GM19452 (cell line): ENCODE results near the gene DPPA3.
"Not testable (repeated sequence)": the region's sequence is repeated elsewhere in the genome, so short reads cannot be mapped to it uniquely, and the experiment has no call there.

Experiments used
- ATAC-seq: cut with Tn5 transposase; IDR thresholded peaks from one replicate; pipeline ENCODE4 v1.9.1; 2021; ENCODE audit not compliant: unreplicated experiment

DPPA3 gene

GRCh38 chr12:7729746-7730145, 18.5 kb downstream of the DPPA3 start:
- ATAC-seq = no peak

GRCh38 chr12:7730984-7731383, 19.8 kb downstream of the DPPA3 start:
- ATAC-seq = not testable (repeated sequence)

DNA sequence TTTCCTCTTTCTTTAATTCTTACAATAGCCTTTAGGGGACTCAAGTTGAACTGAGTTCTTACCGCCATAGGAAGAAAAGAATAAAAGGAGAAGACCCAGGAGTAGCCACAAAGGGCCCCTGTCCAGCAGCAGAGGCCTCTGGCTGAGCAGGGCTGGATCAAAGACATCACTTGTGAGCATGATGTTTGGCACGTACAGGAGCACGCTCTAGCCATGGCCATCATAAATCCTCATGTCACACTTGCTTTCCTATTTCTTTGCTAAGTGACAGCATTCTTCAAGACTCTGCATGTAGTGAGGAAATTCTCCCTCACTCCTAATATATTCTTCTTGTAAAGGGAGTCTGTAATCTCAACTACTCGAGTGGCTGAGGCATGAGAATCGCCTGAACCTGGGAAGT, 20.3 kb downstream of the DPPA3 start:
- no peak for ATAC-seq

- no peak for ATAC-seq
These were observed 21.8 kb downstream of the DPPA3 start for GRCh38 chr12:7732993-7733392.

- no peak for ATAC-seq
These were observed 36.0 kb downstream of the DPPA3 start, which contains the start of gene CLEC4C for GRCh38 chr12:7747246-7747645. Gene CLEC4C (minus strand): TSS chr12:7747375. CDS start chr12:7747348, 27 bp downstream.

- ATAC-seq = no peak
These were observed 37.6 kb downstream of the DPPA3 start for GRCh38 chr12:7748852-7749251.

GRCh38 chr12:7749442-7749841, 38.2 kb downstream of the DPPA3 start:
- no peak for ATAC-seq

GRCh38 chr12:7750350-7750749, 39.1 kb downstream of the DPPA3 start:
- no peak for ATAC-seq

DNA sequence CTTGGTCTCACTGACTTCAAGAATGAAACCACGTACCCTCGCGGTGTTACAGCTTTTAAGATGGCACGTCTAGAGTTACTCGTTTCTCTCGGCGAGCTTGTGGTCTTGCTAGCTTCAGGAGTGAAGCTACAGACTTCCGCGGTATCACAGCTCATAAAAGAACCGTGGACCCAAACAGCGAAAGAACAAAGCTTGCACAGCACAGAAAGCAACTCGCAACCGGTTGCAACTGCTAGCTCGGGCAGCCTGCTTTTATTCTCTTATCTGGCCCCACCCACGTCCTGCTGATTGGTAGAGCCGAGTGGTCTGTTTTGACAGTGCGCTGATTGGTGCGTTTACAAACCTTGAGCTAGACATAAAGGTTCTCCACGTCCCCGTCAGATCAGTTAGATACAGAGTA, 40.2 kb downstream of the DPPA3 start:
- no peak for ATAC-seq

DNA sequence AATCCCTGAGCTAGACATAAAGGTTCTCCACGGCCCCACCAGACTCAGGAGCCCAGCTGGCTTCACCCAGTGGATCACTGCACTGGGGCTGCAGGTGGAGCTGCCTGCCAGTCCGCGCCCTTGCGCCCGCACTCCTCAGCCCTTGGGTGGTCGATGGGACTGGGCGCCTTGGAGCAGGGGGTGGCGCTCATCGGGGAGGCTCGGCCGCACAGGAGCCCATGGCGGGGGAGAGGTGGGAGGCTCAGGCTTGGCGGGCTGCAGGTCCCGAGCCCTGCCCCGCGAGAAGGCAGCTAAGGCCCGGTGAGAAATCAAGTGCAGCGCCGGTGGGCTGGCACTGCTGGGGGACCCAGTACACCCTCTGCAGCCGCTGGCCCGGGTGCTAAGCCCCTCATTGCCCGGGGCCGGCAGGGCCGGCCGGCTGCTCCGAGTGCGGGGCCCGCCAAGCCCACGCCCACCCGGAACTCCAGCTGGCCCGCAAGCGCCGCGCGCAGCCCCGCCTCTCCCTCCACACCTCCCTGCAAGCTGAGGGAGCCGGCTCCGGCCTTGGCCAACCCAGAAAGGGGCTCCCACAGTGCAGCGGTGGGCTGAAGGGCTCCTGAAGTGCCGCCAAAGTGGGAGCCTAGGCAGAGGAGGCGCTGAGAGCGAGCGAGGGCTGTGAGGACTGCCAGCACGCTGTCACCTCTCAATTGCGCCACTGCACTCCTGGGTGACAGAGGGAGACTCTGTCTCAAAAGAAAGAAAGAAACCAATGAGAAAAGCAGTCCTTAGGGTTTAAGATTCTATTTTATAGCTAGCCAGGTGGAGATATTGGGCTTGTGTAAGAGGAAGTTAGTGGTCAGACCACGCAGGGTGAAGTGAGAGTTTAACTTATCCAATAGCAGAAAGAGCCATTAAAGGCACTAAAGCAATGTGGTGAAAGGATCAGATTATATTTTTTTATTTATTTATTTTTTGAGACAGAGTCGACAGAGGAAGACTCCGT, 41.0 kb downstream of the DPPA3 start:
- not testable (repeated sequence) for ATAC-seq

GRCh38 chr12:7755668-7756067, 44.4 kb downstream of the DPPA3 start:
- ATAC-seq = not testable (repeated sequence)

DNA sequence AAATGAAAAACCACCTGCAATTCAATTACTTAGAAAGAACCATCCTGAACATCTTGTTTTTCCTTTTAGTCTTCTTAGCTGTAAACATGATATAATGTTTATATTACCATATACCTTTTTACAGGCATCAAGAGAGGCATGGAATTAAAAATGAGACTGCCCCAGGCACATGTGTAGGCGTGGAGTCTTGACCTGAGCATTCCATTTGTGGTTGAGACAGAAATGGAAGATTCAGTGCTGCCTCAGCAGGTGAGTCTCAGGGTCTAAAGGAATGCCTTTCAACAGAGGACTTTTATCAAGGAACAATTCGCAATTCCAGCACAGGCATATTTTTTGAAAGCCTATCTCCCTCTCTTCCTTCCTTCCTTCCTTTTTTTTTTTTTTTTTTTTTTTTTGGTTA, 45.8 kb downstream of the DPPA3 start:
- no peak for ATAC-seq

- ATAC-seq = no peak
These were observed 47.5 kb downstream of the DPPA3 start for GRCh38 chr12:7758766-7759140.
